K562 (cell line): Measurements from ENCODE around the gene PPP1R13L. TPM values are rescaled to one million over a fixed set of nuclear protein-coding genes. Genes with fewer than 3 reads are reported as not detected.

Experiments used
- ATF7 ChIP-seq: fragments of 450-650 bp; IDR thresholded peaks from 2 replicates; pipeline ENCODE4 v1.7.1; 2014; ENCODE audit warnings: mild to moderate bottlenecking, moderate library complexity
- FOXJ2 ChIP-seq: fragments of 200-800 bp; sonication (Bioruptor generic); IDR thresholded peaks from 2 replicates; pipeline ENCODE4 v1.6.1; 2016; ENCODE audit warnings: missing genetic modification characterization, missing compliant biosample characterization
- MCM3 ChIP-seq: fragments of 450-650 bp; IDR thresholded peaks from 2 replicates; pipeline ENCODE4 v1.6.1; 2016
- NCOR1 ChIP-seq: fragments of 450-650 bp; IDR thresholded peaks from 2 replicates; pipeline ENCODE4 v1.6.1; 2016; ENCODE audit warnings: mild to moderate bottlenecking, moderate library complexity
- POLR3A ChIP-seq: IDR thresholded peaks from 2 replicates; pipeline ENCODE4 v1.6.1; 2011; ENCODE audit warnings: borderline replicate concordance, mild to moderate bottlenecking, moderate library complexity; ENCODE audit not compliant: insufficient read length, insufficient read depth; ENCODE audit errors: extremely low read depth
- PYGO2 ChIP-seq: fragments of 450-650 bp; IDR thresholded peaks from 2 replicates; pipeline ENCODE4 v1.6.1; 2016; ENCODE audit warnings: mild to moderate bottlenecking, missing genetic modification characterization, moderate library complexity, missing compliant biosample characterization
- RERE ChIP-seq: sonication (generic); formaldehyde crosslinking; IDR thresholded peaks from 2 replicates; pipeline ENCODE4 v1.8.0; 2023; ENCODE audit warnings: missing genetic modification reagents, mild to moderate bottlenecking, borderline replicate concordance
- TEAD2 ChIP-seq: fragments of 450-650 bp; IDR thresholded peaks from 2 replicates; pipeline ENCODE4 v1.6.1; 2016; ENCODE audit warnings: missing genetic modification characterization, control low read depth, missing compliant biosample characterization
- ZNF395 ChIP-seq: fragments of 200-800 bp; sonication (Bioruptor generic); IDR thresholded peaks from 2 replicates; pipeline ENCODE4 v1.6.1; 2017; ENCODE audit warnings: missing genetic modification characterization, missing compliant biosample characterization
- ZNF780A ChIP-seq: fragments of 250-450 bp; sonication (Bioruptor Pico); IDR thresholded peaks from 2 replicates; pipeline ENCODE4 v1.5.0; 2021; ENCODE audit warnings: mild to moderate bottlenecking
- polyA plus RNA-seq, 8 experiments: library from polyadenylated mRNA; depleted of rRNA in 4 of 8; stranded (reverse) in 5 of 8; unstranded in 3 of 8; fragments of >200 nt; fragmentation: Nextera tagmentation in 2 of 8; fragmentation: Illumina TruSeq in 1 of 8; extraction: Ambion mirVana in 2 of 8; extraction: Trizol in 1 of 8; gene quantifications; 2 replicates each; pipeline versions ENCODE4 v1.2.1 to v1.2.3, GENCODE V29; 2011 to 2014; ENCODE audit warnings: inconsistent platforms in 1 of 8, missing spikeins in 1 of 8
- total RNA-seq, 7 experiments: library from RNA; depleted of rRNA in 6 of 7; stranded (reverse); fragments of >200 nt in 6 of 7; fragmentation: Illumina TruSeq in 2 of 7; extraction: Trizol in 2 of 7; gene quantifications; 2 replicates each; pipeline versions ENCODE4 v1.2.1 to v1.2.3, GENCODE V29; 2011 to 2021; ENCODE audit warnings: low replicate concordance in 1 of 7
- TF ChIP-seq, protein P1 (sequence below): fragments of 450-650 bp; IDR thresholded peaks from 2 replicates; pipeline ENCODE4 v1.7.1; 2018; ENCODE audit warnings: mild to moderate bottlenecking, low read depth; ENCODE audit not compliant: partially characterized antibody
- TF ChIP-seq, protein P2 (sequence below), 2 experiments: fragments of 450-650 bp; IDR thresholded peaks; 2 replicates each; pipeline ENCODE4 v1.6.1; 2018; ENCODE audit warnings: mild to moderate bottlenecking in 2 of 2, low read depth in 1 of 2; ENCODE audit not compliant: partially characterized antibody in 2 of 2

PPP1R13L gene
- total and polyA plus RNA-seq, 9 of the 15 experiments (the other 6 are each of a cell fraction or from before 2014, with no cell fraction given), result 0.32 to 6.7 (median 2.0) TPM

DNA sequence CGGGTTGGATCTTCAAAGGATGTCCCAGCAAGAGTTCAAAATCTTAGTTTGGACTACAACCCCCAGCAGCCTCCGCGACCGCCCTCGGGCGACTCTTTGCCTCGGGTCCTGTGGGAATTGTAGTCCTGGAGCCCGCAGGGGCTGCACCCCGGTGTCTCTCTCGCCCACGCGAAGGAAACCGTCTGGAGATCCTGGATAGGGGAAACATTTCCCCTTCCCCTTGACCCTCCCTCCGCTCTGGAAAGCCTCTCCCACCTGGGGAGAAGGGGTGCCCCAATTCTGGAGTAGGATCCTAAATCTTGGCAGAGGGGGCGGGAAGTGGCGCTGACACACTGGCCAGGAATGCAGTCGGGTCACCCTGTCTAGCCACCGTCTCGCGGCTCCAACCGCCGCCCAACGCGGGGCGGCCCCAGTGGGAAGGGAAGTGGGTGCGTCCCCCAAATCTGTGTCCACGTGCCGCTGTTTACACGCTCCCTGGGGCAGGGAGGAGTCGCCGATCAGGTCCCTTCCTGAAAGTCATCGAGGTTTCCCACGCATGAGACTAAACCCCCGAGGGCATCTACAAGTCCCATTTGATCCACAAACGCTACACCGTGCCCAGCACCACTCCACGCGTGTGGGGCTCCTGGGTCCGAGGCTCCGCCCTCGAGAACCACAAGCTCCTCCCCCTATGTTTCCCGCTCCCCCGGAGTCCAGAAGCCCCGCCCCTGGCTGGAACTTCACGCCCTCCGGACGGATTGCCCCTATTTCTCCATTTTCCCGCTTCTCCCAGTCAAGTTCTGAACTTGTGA is 761 bp upstream of the PPP1R13L start (continued):
- TF ChIP-seq RERE (CRISPR knock-in tag), result no peak
- peak; percentile 63; the same call in 1 of the 2 replicates for TF ChIP-seq FOXJ2 (tag)
- TF ChIP-seq POLR3A, result no peak
- peak; percentile 96 for TF ChIP-seq ZNF395 (CRISPR knock-in tag)
- peak; percentile 32; the same call in 1 of the 2 replicates for TF ChIP-seq TEAD2 (tag)
- TF ChIP-seq PYGO2 (tag), result no peak
- TF ChIP-seq, protein P1, sequence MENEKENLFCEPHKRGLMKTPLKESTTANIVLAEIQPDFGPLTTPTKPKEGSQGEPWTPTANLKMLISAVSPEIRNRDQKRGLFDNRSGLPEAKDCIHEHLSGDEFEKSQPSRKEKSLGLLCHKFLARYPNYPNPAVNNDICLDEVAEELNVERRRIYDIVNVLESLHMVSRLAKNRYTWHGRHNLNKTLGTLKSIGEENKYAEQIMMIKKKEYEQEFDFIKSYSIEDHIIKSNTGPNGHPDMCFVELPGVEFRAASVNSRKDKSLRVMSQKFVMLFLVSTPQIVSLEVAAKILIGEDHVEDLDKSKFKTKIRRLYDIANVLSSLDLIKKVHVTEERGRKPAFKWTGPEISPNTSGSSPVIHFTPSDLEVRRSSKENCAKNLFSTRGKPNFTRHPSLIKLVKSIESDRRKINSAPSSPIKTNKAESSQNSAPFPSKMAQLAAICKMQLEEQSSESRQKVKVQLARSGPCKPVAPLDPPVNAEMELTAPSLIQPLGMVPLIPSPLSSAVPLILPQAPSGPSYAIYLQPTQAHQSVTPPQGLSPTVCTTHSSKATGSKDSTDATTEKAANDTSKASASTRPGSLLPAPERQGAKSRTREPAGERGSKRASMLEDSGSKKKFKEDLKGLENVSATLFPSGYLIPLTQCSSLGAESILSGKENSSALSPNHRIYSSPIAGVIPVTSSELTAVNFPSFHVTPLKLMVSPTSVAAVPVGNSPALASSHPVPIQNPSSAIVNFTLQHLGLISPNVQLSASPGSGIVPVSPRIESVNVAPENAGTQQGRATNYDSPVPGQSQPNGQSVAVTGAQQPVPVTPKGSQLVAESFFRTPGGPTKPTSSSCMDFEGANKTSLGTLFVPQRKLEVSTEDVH, result peak; percentile 59
- TF ChIP-seq NCOR1, result peak; percentile 76
- no peak for TF ChIP-seq ZNF780A (CRISPR knock-in tag)
- TF ChIP-seq, protein P2, sequence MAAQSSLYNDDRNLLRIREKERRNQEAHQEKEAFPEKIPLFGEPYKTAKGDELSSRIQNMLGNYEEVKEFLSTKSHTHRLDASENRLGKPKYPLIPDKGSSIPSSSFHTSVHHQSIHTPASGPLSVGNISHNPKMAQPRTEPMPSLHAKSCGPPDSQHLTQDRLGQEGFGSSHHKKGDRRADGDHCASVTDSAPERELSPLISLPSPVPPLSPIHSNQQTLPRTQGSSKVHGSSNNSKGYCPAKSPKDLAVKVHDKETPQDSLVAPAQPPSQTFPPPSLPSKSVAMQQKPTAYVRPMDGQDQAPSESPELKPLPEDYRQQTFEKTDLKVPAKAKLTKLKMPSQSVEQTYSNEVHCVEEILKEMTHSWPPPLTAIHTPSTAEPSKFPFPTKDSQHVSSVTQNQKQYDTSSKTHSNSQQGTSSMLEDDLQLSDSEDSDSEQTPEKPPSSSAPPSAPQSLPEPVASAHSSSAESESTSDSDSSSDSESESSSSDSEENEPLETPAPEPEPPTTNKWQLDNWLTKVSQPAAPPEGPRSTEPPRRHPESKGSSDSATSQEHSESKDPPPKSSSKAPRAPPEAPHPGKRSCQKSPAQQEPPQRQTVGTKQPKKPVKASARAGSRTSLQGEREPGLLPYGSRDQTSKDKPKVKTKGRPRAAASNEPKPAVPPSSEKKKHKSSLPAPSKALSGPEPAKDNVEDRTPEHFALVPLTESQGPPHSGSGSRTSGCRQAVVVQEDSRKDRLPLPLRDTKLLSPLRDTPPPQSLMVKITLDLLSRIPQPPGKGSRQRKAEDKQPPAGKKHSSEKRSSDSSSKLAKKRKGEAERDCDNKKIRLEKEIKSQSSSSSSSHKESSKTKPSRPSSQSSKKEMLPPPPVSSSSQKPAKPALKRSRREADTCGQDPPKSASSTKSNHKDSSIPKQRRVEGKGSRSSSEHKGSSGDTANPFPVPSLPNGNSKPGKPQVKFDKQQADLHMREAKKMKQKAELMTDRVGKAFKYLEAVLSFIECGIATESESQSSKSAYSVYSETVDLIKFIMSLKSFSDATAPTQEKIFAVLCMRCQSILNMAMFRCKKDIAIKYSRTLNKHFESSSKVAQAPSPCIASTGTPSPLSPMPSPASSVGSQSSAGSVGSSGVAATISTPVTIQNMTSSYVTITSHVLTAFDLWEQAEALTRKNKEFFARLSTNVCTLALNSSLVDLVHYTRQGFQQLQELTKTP (IDR thresholded peaks at IDR 0.05; ENCODE audit: low read depth in 1 of 2, partially characterized antibody in 2 of 2), result peak in 1 of 2 experiments; percentile 99
- TF ChIP-seq MCM3, result no peak
- 0 out of 2 replicates have a peak, but pooled peaks have one; percentile 9 for TF ChIP-seq ATF7
